Measurements from ENCODE around the gene PLEKHA6. TPM values are rescaled to one million over a fixed set of nuclear protein-coding genes. Genes with fewer than 3 reads are reported as not detected.

PLEKHA6 gene
- total RNA-seq, 1 experiment from 2014 or later = not detected

- Histone ChIP-seq H3K36me3 (no peaks in the 10 kb centered on the region), H3K27me3 (no peaks in the 10 kb centered on the region), H3K4me3 (no peak overlapping the region), H3K9me3 (no peaks in the 10 kb centered on the region)
- DNase-seq = no peak
These were observed 100.5 kb downstream of the PLEKHA6 start for GRCh38 chr1:204259196-204259595.

DNA sequence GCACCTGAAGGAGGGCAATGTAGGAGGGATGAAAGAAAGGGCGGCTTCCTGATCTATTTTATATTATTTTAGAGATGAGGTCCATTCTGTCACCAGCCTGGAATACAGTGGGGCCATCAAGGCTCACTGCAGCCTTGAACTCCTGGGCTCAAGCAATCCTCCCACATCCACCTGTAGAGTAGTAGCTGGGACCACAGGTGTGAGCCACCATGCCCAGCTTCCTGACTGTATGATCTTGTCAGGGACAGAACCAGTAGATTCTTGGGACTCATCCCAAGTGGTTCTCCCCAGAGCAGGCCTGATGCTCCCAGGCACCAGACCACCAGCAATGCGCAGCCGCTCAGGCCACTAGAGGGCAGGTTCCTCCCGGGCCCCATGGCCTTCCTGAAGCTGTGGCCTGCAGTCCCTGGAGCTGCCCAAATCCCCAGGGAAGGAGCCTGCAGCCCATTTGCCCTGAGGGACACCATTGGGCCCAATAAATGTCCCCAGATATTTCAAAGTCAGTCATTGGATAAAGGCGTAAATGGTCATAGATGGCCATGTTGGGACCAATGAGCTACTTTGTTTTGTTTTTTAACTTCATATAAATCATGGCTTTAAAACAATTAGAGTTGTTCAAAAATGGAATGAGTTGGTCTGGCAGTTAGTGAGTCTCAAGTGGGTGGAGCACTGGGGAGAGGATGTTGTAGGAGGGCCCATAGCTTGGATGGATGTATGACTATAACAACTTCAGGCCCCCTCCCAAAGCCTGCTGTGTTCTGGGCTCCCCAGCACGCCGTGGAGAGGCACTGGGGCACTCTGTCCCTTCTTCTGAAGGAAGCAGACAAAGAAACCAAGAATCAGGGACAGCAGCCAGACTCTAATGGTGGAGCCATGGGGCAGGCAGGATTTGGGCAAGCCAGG lies 101.3 kb downstream of the PLEKHA6 start:
- no peaks in the 10 kb centered on the region for H3K27me3 ChIP-seq
- no peaks in the 10 kb centered on the region for H3K9me3 ChIP-seq
- no peaks in the 10 kb centered on the region for H3K36me3 ChIP-seq
- no peak overlapping the region for H3K4me3 ChIP-seq
- peak; percentile 68 for DNase-seq

DNA sequence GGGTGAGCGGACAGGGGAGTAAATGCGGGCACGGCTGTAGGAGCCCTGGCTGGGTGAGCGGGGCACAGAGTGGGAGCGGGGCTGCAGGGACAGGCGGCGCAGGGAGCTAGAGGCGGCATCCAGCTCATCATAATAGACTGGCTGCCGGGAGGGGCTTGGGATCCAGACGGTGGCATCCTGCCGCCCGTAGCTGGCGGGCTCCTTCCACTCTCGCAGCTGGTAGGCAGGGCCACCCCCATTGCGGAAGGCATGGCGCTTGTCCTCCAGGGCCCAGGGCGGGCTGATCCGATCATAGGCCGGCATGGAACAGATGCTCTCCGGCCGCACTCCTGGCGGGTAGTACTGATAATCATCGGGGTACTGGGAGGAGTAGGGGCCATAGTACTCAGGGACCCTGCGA lies 102.3 kb downstream of the PLEKHA6 start:
- no peaks in the 10 kb centered on the region for H3K36me3 ChIP-seq
- no peaks in the 10 kb centered on the region for H3K9me3 ChIP-seq
- DNase-seq = no peak
- H3K4me3 ChIP-seq = no peak overlapping the region
- H3K27me3 ChIP-seq = no peaks in the 10 kb centered on the region

- DNase-seq = no peak
- Histone ChIP-seq H3K36me3 (no peaks in the 10 kb centered on the region), H3K4me3 (no peak overlapping the region), H3K27me3 (no peaks in the 10 kb centered on the region), H3K9me3 (no peaks in the 10 kb centered on the region)
These were observed 103.2 kb downstream of the PLEKHA6 start for GRCh38 chr1:204256531-204256930.

GRCh38 chr1:204255966-204256365 lies 103.8 kb downstream of the PLEKHA6 start:
- no peak overlapping the region for H3K4me3 ChIP-seq
- DNase-seq = no peak
- no peaks in the 10 kb centered on the region for H3K9me3 ChIP-seq
- H3K36me3 ChIP-seq = no peaks in the 10 kb centered on the region
- H3K27me3 ChIP-seq = no peaks in the 10 kb centered on the region

- no peaks in the 10 kb centered on the region for H3K27me3 ChIP-seq
- DNase-seq = no peak
- no peaks in the 10 kb centered on the region for H3K36me3 ChIP-seq
- no peaks in the 10 kb centered on the region for H3K9me3 ChIP-seq
- H3K4me3 ChIP-seq = no peak overlapping the region
These were observed 104.5 kb downstream of the PLEKHA6 start for GRCh38 chr1:204255225-204255624.

DNA sequence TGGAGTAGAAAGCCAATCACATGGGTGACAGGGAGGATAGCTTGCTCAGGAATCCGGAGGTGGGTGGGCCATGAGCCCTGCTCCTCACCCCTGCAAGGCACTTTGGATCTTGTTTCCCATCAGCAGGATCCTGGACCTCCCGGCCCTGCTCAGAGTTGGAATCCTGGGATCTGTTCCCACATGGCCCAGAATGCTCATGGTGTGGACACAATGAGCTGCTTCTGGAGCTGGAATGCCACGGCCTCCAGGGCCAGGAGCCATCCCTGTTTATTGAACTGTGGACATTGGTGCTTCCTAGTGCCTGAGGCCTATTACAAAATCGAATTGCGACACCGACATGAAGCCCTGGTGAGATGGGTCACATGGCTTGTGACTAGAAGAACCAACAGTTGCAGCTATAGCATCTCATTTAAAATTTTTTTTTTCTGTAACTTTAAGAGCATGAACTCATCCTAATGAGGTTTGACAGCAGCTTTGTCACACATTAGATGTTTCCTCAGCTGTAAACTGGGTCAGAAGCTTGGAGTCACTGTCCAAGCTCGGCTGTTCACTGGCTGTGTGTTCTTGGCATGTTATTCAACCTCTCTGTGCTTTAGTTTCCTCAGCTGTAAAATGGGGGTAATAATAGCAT lies 105.6 kb downstream of the PLEKHA6 start:
- Histone ChIP-seq H3K36me3 (no peaks in the 10 kb centered on the region), H3K27me3 (no peaks in the 10 kb centered on the region), H3K4me3 (no peak overlapping the region), H3K9me3 (no peaks in the 10 kb centered on the region)
- DNase-seq = peak; percentile 21

DNA sequence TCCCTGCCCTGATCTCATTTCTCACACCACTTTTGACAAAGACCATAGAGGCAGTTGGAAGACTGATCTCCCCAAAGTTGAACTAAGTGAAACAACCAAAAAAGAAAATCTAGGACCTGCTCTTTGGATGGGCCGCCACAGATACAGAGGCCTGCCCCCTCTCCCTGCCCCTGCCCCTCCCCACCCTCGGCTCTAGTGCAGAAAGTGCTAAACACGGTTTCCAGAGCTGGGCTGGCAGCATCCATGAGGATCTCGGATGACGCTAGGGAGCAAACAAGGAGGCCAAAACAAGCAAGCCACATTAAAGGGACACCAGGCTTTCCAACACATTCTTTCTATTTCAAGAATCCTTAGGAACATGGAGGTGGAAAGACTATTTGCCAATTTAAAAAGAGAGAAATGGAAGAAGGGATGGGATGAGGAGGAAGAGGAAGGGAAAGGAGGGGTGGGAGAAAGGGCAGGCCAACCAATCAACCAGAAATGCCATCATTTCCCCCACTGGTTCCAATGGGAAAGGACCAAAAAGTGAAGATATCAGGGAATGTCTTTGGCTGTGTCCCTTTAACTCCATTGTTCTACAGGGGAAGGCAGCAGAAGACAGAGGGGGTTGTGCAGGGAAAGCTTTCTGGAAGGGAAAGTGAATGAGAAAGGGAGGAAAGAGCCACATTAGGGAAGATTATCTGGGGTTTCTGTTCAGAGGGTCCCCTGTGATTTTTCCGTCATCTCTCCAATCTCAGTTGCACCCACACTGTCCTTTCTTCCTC lies 107.6 kb downstream of the PLEKHA6 start:
- no peak for DNase-seq
- Histone ChIP-seq H3K36me3 (no peaks in the 10 kb centered on the region), H3K4me3 (no peak overlapping the region)

DNA sequence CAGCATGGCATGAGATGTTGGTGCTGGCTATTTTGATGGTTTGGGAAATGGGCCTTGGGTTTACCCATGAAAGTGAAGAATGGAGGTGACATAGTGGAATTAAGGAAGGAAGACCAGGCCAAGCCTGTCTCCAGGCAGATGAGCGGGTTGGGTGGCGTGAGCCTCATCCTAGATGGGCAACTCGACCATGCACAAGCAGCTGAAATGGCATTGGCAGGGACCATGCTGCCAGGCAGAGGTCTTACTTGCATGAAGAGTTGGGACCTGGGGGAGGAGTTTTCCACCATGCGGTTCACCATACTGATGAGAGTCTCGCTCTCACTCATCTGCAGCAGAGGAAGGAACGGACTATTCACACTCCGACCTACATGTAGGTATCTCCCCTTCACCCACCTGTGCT lies 108.4 kb downstream of the PLEKHA6 start:
- DNase-seq = no peak

More for the DNA sequence above, 107.6 kb downstream of the PLEKHA6 start:
- Histone ChIP-seq H3K9me3 (no peaks in the 10 kb centered on the region), H3K27me3 (no peaks in the 10 kb centered on the region)

DNA sequence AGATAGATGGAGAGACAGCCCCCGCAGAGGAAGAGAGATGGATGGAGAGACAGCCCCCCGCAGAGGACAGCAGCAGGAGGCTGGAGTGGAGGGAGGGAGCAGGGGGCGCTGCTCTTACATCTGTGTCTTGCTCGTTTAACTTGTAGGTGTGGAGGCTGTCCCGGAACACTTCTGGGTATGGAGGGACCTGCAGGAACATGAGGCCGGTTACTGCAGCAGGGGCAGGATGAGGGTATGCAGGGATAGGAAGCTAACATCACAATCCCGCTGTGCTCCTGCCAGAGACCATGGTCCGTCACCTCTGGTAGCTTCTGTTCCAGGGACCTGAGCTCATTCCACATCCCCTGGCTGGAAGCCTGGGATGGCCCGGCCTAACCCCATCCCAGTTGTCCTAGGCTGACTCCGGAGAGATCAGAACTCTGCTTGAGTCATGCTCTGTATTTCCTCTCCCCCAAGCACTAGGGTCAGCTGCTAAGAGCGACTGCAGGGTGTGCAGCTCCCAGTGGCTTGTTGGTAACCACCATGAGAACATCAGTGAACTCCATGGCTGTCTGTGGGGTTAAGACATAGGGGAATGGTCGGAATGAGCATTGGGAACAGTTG lies 109.2 kb downstream of the PLEKHA6 start:
- Histone ChIP-seq H3K36me3 (no peaks in the 10 kb centered on the region), H3K4me3 (no peak overlapping the region), H3K9me3 (no peaks in the 10 kb centered on the region), H3K27me3 (no peaks in the 10 kb centered on the region)
- no peak for DNase-seq

More for the DNA sequence above, 108.4 kb downstream of the PLEKHA6 start:
- Histone ChIP-seq H3K36me3 (no peaks in the 10 kb centered on the region), H3K9me3 (no peaks in the 10 kb centered on the region), H3K27me3 (no peaks in the 10 kb centered on the region), H3K4me3 (no peak overlapping the region)

- Histone ChIP-seq H3K27me3 (no peaks in the 10 kb centered on the region), H3K36me3 (no peaks in the 10 kb centered on the region), H3K9me3 (no peaks in the 10 kb centered on the region), H3K4me3 (no peak overlapping the region)
- DNase-seq = no peak
These were observed 109.8 kb downstream of the PLEKHA6 start for GRCh38 chr1:204249736-204250427.

- Histone ChIP-seq H3K9me3 (no peaks in the 10 kb centered on the region), H3K36me3 (no peaks in the 10 kb centered on the region), H3K4me3 (no peak overlapping the region), H3K27me3 (no peaks in the 10 kb centered on the region)
- no peak for DNase-seq
These were observed 110.8 kb downstream of the PLEKHA6 start for GRCh38 chr1:204248954-204249353.

GRCh38 chr1:204246876-204247275 lies 112.9 kb downstream of the PLEKHA6 start:
- Histone ChIP-seq H3K27me3 (no peaks in the 10 kb centered on the region), H3K9me3 (no peaks in the 10 kb centered on the region), H3K4me3 (no peak overlapping the region), H3K36me3 (no peaks in the 10 kb centered on the region)
- no peak for DNase-seq

DNA sequence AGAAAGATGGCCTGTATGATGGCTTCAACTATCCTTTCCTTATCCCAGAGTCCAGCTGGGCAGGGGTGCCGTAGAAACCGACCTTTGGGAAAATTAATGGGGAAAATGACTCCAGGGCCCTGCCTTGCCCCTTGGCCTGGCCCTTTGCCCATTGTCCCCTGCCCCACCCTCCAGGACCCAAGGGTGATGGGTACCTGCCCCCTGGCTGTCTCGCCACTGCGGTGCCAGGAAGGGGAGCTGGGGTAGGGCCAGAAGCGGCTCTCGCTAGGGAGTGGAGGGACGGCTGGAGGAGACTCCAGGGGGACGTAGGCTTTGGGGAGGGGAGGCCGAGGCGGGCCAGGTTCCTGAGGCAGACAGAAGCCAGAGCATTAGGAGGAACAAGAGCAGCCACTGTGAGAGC lies 116.8 kb downstream of the PLEKHA6 start:
- no peaks in the 10 kb centered on the region for H3K9me3 ChIP-seq
- no peaks in the 10 kb centered on the region for H3K27me3 ChIP-seq
- no peak for DNase-seq
- H3K36me3 ChIP-seq = no peaks in the 10 kb centered on the region
- no peak overlapping the region for H3K4me3 ChIP-seq

GRCh38 chr1:204241914-204242313 lies 117.8 kb downstream of the PLEKHA6 start:
- Histone ChIP-seq H3K9me3 (no peaks in the 10 kb centered on the region), H3K27me3 (no peaks in the 10 kb centered on the region), H3K36me3 (no peaks in the 10 kb centered on the region), H3K4me3 (no peak overlapping the region)
- DNase-seq = no peak

DNA sequence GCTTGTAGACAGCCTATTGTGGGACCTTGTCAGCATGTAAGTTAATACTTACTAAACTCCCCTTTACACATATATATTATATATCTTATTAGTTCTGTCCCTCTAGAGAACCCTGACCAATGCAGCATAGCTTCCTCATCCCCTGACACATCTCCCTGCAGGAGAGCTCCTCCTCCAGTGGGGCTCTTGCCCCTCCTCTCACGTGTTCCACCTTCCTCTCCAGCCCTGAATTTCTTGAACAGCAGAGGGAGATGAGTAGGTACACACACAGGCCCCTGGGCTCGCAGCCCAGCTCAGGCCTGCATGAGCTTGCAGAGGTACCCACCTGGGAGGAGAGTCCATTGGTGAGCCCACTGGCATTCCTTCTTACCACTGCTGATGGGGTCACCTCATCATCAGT lies 118.7 kb downstream of the PLEKHA6 start:
- DNase-seq = no peak
- no peaks in the 10 kb centered on the region for H3K36me3 ChIP-seq

More for the DNA sequence above, 118.7 kb downstream of the PLEKHA6 start:
- H3K27me3 ChIP-seq = no peaks in the 10 kb centered on the region
- H3K4me3 ChIP-seq = no peak overlapping the region
- no peaks in the 10 kb centered on the region for H3K9me3 ChIP-seq

Data from MG63 (cell line).